GM12875 (cell line): ENCODE results near the gene VAV2.

Experiments used
- H3K4me3 ChIP-seq: one replicate; pipeline ENCODE4 v1.5.1; 2011; ENCODE audit warnings: low read depth, low read length, control low read depth
- TF ChIP-seq, protein P1 (sequence below): IDR thresholded peaks from 2 replicates; pipeline ENCODE4 v1.5.1; 2011; ENCODE audit warnings: low read depth, mild to moderate bottlenecking, control low read depth, inconsistent platforms, low read length, moderate library complexity, borderline replicate concordance; ENCODE audit not compliant: insufficient read depth

Gene VAV2

DNA sequence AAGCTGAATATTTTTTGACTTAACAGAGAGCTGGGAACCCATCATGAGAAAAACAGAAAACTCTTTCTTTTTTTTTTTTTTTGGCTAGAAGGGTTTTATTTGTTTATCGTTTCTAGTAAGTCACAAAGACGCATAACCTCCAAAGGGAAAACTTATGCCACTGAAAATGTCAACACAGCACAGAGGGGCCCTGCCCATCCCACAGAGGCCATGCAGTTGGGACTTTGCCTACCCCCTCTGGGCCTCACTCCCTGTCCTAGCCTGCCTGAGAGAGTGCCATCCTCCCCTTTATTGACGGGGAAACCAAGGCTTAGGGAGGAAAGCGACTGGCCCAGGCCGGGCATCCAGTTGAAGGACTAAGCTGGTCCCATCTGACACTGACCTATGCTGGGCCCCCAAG, 74.7 kb downstream of the VAV2 start:
- TF ChIP-seq, protein P1, sequence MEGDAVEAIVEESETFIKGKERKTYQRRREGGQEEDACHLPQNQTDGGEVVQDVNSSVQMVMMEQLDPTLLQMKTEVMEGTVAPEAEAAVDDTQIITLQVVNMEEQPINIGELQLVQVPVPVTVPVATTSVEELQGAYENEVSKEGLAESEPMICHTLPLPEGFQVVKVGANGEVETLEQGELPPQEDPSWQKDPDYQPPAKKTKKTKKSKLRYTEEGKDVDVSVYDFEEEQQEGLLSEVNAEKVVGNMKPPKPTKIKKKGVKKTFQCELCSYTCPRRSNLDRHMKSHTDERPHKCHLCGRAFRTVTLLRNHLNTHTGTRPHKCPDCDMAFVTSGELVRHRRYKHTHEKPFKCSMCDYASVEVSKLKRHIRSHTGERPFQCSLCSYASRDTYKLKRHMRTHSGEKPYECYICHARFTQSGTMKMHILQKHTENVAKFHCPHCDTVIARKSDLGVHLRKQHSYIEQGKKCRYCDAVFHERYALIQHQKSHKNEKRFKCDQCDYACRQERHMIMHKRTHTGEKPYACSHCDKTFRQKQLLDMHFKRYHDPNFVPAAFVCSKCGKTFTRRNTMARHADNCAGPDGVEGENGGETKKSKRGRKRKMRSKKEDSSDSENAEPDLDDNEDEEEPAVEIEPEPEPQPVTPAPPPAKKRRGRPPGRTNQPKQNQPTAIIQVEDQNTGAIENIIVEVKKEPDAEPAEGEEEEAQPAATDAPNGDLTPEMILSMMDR: no peak
- no peak overlapping the region for H3K4me3 ChIP-seq

GRCh38 chr9:133916159-133916541, 76.0 kb downstream of the VAV2 start:
- H3K4me3 ChIP-seq: no peak overlapping the region
- TF ChIP-seq, protein P1: no peak

GRCh38 chr9:133915534-133916158, 76.5 kb downstream of the VAV2 start:
- TF ChIP-seq, protein P1: no peak
- H3K4me3 ChIP-seq: no peak overlapping the region

- TF ChIP-seq, protein P1: no peak
- H3K4me3 ChIP-seq: no peak overlapping the region
Measured at GRCh38 chr9:133914442-133915342, 77.4 kb downstream of the VAV2 start.

DNA sequence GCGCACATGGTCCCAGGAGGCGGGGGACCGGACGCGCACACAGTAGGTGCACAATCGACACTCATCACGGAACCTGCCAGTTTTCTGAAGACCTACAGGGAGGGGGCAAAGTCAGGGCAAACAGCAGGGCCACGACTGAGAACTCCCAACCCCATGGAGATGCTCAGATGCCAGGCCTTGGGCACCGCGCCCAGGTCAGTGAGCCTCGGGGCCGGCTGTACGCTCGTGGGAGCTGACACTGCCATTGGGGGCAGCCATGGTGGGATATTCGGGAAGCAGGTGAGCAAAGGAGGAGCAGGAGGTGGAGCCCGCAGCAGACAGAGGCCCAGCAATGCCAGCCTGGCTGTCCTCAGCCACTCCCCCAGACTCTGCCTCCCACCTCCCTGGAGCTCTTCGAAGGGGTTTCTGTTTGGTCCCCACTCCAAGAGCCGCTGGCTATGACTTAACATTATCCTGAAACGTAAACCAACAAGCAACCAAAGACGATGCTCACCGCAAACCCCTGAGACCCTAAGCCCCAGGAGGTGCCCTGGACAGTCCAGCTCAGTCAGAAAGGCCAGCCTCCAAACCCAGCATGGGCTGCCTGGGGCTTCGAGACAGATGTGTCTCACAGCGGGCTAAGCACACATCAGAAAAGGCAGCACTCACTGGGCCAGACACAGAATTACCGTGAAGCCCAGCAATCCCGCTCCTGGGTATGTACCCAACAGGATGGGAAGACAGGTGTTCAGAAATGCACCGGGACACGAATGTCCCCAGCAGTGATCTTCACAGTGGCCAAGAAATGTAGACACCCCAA, 78.4 kb downstream of the VAV2 start:
- no peak overlapping the region for H3K4me3 ChIP-seq
- TF ChIP-seq, protein P1: no peak

- no peak overlapping the region for H3K4me3 ChIP-seq
- TF ChIP-seq, protein P1: no peak
Measured at GRCh38 chr9:133910855-133911514, 81.1 kb downstream of the VAV2 start.
